NCI-H187 (cell line): Measurements from ENCODE around the gene PALS1.
"Not testable (repeated sequence)": the region's sequence is repeated elsewhere in the genome, so short reads cannot be mapped to it uniquely, and the experiment has no call there.

Experiments used
- DNase-seq, 2 experiments: peaks; one replicate each; lab custom pipeline; 2025; lab: John Stamatoyannopoulos, UW

Gene PALS1

DNA sequence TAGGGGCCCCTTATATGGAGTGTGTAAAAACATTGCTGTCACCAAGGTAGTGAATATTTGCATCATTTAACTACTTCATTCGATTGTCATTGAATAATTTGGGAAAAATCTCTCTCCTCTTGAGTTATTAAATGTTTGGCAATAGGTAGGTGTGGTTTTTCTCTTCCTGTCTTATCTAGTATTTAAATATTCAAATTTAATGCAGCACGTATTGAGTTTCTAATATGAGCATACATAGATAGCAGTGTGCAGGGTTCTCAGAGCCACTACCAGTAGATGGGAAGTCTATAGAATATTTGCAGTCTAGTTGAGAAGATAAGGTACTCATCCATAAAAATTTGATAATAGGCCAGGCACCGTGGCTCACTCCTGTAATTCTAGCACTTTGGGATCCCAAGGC, 16.7 kb downstream of the PALS1 start:
- DNase-seq = no peak

- DNase-seq = no peak
Measured at GRCh38 chr14:67260965-67261364, 19.7 kb downstream of the PALS1 start.

GRCh38 chr14:67263499-67264149, 22.4 kb downstream of the PALS1 start:
- no peak for DNase-seq

DNA sequence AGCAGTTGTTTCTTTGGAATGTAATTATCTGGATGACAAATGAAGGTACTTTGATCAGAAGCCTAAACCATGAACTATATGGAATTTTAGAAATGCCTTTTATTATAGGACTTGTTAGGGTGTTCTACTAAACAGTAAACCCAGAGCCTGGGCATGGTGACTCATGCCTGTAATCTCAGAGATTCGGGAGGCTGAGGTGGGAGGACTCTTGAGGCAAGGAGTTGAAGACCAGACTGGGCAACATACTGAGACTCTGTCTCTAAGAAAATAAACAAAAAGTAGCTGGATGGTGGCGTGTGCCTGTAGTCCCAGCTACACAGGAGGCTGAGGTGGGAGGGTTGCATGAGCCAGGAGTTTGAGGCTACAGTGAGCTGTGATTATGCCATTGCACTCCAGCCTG, 23.9 kb downstream of the PALS1 start:
- no peak for DNase-seq

- no peak for DNase-seq
Measured at GRCh38 chr14:67267576-67268328, 26.5 kb downstream of the PALS1 start.

- no peak for DNase-seq
Measured at GRCh38 chr14:67268426-67269150, 27.4 kb downstream of the PALS1 start.

DNA sequence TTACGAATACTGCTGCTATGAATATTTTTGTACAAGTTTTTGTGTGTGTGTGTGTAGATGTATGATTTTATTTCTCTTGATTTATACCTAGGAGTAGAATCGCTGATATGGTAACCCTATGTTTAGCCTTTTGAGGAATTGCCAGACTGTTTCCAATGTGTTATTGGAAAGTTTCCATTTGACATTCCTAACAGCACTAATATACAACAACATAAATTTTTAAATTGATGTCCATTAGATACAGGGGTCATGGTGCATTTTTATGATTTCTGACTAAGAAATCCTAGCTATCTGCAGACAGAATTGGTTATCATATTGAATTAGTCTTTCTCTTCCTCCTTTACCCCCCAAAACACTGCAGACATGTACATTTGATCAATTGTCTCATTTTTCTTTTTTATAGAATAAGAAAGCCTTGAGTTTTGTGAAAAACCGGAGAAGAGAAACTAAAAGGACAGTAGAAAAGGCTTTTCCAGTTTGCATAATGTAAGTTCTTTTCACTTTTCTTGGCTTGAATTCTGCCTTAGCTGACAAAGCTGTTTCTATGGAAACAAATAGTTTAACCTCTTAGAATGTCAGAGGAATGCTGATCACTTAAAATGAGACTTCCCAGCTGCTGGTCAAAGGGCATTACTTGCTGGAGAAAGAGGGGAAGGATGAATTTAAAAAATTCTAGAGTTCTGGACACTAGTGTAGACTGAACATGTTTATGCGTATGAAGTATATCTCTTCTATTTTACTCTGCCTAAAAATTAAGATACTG, 28.2 kb downstream of the PALS1 start:
- no peak for DNase-seq

GRCh38 chr14:67270145-67270753, 29.0 kb downstream of the PALS1 start:
- no peak for DNase-seq

DNA sequence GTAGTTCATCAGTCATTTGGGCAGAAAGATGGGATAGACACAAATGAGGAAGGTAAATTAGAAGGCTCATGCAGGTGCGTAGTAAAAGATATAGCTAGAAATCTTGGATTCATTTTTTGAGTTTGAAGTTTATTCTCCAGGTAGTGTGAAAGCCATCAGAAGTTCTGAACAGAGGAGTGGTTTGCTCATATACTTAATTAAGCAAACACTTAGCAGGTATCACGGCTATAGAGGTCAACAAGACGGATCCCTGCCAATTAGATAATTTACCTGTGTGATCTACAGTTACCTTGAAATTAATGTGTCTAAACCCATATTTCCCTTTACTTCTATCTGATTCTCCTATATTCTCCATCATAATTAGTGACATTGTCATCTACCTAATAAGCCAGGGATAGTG, 29.7 kb downstream of the PALS1 start:
- DNase-seq = no peak

DNA sequence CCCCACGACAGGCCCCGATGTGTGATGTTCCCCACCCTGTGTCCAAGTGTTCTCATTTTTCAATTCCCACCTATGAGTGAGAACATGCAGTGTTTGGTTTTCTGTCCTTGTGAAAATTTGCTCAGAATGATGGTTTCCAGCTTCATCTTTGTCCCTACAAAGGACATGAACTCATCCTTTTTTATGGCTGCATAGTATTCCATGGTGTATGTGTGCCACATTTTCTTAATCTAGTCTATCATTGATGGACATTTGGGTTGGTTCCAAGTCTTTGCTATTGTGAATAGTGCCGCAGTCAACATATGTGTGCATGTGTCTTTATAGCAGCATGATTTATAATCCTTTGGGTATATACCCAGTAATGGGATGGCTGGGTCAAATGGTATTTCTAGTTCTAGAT, 32.0 kb downstream of the PALS1 start:
- not testable (repeated sequence) for DNase-seq

GRCh38 chr14:67276131-67276530, 34.9 kb downstream of the PALS1 start:
- DNase-seq = no peak

- DNase-seq = no peak
Measured at GRCh38 chr14:67280506-67280905, 39.3 kb downstream of the PALS1 start.

GRCh38 chr14:67285876-67286452, 44.7 kb downstream of the PALS1 start:
- no peak for DNase-seq
